Adipose tissue (tissue), 3 donors: ENCODE results near the gene SUPT3H. TPM values are rescaled to one million over a fixed set of nuclear protein-coding genes. Genes with fewer than 3 reads are reported as not detected.

Source experiments
- H3K27ac ChIP-seq: one replicate; pipeline ENCODE4 v1.5.1; 2013; ENCODE audit warnings: low read depth, low read length
- WGBS, 3 donors: extraction: QIAGEN DNeasy Blood & Tissue Kit; methylation state at CpG; one replicate each; pipeline ENCODE4 v1.1.7; 2013; 5-methylcytosine and 5-hydroxymethylcytosine counted together
- polyA plus RNA-seq, 3 donors: library from polyadenylated mRNA; stranded (reverse); fragments of 200-250 nt; gene quantifications; one replicate each; pipeline ENCODE4 v1.2.3, GENCODE V29; 2013
- donor health status: healthy with polysubstance abuse.
- donor health status: Bipolar disorder and iron deficiency.
- donor health status: healthy.

SUPT3H gene
- 1 to 10 TPM; 4.5 to 7.4 (median 6.6) TPM for polyA plus RNA-seq

GRCh38 chr6:45377554-45378333 is at the start of gene SUPT3H:
Gene SUPT3H, minus strand, starts transcription at chr6:45377934.
- H3K27ac ChIP-seq: peak within 1 kb of the TSS; percentile 93
- WGBS, 3 donors: 0 to 1% (median 0%) methylated on average over 70 to 75 of the region's 75 CpGs

GRCh38 chr6:45426251-45426650 is 48.5 kb upstream of the SUPT3H start:
- no peak overlapping the region for H3K27ac ChIP-seq
- WGBS, 3 donors: 75 to 88% (median 83%) methylated on average over 4 of the region's 4 CpGs

GRCh38 chr6:45424451-45424861 is 46.7 kb upstream of the SUPT3H start:
- WGBS, 3 donors: 45 to 70% (median 50%) methylated on average over 6 of the region's 6 CpGs
- H3K27ac ChIP-seq: no peak overlapping the region

DNA sequence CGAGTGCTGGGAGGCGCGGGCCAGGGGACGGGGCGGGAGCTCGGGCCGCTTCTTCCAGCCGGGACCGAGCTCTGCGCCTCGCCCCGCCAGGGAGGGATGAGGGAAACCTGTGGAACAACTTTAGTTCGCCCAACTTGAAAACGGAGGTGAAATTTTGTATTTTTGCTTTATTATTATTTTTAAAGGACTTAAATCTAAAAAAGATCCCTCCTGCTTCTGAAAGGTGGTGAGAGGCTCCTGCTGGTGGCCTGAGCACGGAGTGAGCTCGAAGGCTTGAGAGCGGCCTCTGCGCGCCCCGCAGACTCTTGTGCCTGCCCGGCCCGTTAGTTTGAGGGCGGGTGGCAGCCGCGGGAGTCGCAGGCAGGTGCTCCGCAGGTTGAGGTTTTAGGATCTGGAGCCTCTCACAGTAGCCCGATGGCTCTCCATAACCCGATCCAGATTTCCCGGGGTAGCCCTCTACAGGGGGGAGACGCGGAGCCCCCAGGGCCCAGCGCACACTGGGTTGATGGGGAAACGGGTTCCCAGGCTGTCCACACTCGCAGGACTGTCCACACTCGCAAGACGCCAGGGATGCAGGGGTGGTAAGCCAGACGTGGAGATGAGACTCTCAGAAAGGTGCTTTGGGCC is 46.2 kb upstream of the SUPT3H start:
- 14 to 23% (median 19%) methylated on average over 38 of the region's 38 CpGs for WGBS, 3 donors
- no peak overlapping the region for H3K27ac ChIP-seq

- no peak overlapping the region for H3K27ac ChIP-seq
- 1% methylated on average over 55 to 62 of the region's 62 CpGs for WGBS, 3 donors
Measured at GRCh38 chr6:45423111-45423823, 45.5 kb upstream of the SUPT3H start.

DNA sequence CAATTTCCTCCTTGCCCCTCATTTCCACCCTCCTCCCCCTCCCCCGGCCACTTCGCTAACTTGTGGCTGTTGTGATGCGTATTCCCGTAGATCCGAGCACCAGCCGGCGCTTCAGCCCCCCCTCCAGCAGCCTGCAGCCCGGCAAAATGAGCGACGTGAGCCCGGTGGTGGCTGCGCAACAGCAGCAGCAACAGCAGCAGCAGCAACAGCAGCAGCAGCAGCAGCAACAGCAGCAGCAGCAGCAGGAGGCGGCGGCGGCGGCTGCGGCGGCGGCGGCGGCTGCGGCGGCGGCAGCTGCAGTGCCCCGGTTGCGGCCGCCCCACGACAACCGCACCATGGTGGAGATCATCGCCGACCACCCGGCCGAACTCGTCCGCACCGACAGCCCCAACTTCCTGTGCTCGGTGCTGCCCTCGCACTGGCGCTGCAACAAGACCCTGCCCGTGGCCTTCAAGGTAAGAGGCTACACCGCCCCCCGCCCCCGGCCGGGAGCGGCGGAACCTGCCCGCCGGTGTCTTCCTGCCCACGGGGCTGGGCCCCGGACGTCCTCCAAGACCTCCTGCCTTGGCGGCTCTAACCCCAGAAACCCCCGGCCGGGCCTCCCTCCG is 44.9 kb upstream of the SUPT3H start:
- H3K27ac ChIP-seq: no peak overlapping the region
- WGBS, 3 donors: 0 to 2% (median 0%) methylated on average over 30 to 55 of the region's 55 CpGs

GRCh38 chr6:45421709-45422502 is 44.2 kb upstream of the SUPT3H start:
- H3K27ac ChIP-seq: no peak overlapping the region
- WGBS, 3 donors: 0 to 1% (median 1%) methylated on average over 64 to 81 of the region's 83 CpGs

DNA sequence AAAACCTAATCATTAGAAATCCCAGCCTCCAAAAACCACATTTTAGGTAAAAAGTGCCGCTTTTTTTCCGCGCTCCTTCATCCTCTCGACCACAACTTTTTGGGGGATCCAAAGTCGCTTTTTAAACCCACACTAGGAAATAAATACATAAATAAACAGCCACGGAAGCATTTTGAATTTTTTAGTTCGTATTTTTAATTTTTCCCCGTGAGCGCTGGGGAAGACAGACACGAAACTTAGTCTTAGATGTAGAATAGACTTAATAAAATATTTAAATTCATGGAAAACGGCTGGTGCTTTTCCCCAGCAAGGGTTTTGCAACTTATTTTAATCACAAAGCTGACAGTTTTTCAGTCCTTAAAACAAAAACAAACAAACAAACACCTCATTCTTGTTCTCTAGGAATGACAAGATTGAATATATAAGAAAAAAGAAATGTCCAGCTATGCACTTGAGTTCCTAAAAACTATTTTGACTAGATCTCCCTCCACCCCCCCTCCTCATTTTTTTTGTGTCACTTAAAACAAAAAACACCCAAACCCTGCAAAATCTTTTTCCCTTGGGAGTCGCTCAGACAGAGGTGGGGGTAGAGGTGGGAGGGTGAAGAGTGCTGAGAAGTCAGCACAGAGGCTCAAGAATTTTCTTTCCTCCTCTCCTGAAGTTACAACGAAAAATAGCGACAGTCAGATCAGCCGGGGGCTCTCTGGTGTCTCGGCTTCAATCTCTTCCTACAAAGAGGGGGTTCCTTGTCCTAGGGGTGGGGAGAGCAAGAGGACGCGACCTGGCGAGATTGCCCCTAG is 43.4 kb upstream of the SUPT3H start:
- 9 to 13% (median 10%) methylated on average over 19 of the region's 19 CpGs for WGBS, 3 donors
- H3K27ac ChIP-seq: no peak overlapping the region

DNA sequence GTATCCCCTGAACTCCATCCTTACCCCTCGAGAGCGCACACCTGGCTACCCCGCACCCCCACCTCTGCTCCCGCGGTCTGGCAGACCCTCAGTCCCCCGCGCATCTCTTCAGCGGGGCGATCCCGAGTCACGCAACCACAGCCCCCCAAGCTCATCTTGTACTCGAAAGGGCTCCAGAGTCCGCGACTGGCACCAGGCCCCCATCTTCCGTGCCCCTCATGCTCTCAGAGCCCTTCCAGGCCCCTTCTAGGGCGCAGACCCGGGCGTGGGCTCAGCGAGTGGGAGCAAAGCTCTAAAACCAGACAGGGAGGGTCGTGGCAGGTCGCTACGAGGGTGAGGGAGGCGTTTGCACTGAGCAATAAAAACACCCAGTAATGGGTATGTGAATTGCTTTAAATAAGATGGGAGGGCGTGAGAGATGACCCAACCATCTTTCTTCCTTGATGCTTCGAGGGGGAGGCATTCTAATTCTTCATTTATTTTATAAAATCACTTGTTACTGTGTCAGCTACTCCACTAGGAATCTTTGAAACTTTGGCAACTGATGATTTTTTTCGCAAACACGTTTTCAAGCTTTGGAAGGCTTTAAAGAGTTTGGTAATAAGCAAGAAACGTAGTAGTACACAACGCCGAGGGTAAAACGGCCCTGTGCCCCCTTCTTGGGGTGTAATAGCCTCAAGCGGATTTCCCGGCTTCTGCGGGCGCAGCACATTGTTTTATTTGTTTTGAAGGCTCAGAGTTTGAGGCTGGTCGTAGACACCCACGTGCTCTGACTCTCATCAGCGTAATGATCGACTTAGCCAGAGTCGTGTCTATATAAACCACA is 42.6 kb upstream of the SUPT3H start:
- no peak overlapping the region for H3K27ac ChIP-seq
- 8 to 11% (median 9%) methylated on average over 40 of the region's 40 CpGs for WGBS, 3 donors

- H3K27ac ChIP-seq: no peak overlapping the region
- WGBS, 3 donors: 5 to 7% (median 6%) methylated on average over 37 to 38 of the region's 38 CpGs
Measured at GRCh38 chr6:45419571-45420082, 41.9 kb upstream of the SUPT3H start.

DNA sequence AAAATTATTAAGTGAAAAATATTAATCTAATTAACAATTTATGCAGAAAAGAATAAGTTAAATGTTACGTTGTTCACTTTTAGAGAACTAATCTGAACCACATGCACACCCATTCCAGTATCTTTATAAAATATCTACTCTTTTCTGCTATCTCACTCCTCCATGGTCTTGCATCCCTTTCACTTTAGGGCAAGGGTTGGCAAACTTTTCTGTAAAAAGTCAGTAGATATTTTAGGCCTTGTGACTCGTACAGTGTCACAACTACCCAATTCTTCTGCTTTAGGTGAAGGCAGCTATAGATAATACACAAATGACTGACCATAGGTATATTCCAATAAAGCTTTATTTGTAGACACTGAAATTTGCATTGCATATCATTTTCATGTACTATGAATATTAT is 39.7 kb upstream of the SUPT3H start:
- 80 to 94% (median 81%) methylated on average over 2 of the region's 2 CpGs for WGBS, 3 donors
- H3K27ac ChIP-seq: no peak overlapping the region

DNA sequence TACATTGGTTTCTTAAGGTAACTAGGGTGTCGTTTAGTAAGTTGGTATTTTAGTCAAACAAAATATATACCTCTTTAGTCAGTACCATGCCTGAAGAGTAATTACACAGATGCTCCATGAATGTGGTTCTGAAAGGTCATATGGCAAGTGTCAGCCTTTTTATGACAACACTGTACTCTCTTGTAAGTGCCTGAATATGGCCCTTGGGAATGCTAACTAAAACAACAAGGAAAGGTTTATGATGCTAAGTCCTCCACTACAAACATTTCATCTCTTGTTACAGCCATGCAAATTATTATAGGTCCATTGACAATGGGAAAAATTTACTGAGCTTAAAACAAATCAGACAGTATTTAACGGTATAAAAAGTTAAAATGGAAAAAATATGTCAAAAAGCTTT is 39.0 kb upstream of the SUPT3H start:
- WGBS, 3 donors: 69 to 76% (median 69%) methylated on average over 2 of the region's 2 CpGs
- no peak overlapping the region for H3K27ac ChIP-seq

- WGBS, 3 donors: 52 to 58% (median 56%) methylated on average over 3 of the region's 3 CpGs
- no peak overlapping the region for H3K27ac ChIP-seq
Measured at GRCh38 chr6:45415788-45416518, 38.2 kb upstream of the SUPT3H start.

DNA sequence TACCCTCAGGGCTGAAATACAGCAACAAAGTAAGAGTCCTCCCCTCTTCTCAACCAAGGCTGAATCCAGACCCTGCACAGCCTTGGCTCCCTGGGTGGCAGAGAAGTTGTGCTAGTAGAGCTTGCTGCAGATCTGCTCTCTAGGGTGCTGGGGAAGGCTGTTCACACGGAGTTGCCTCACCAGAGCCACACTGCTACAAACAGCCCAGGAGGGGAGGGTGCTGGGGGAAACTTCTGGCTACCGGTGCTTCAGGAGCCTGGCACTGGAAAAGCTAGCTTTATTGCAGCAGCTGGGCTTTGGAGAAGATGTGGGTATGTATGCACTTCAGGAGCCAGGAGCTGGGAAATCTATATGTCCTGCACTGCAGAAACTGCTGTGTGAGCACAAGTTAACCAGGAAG is 37.6 kb upstream of the SUPT3H start:
- 22 to 25% (median 23%) methylated on average over 2 of the region's 2 CpGs for WGBS, 3 donors
- H3K27ac ChIP-seq: no peak overlapping the region

- WGBS, 3 donors: 79 to 91% (median 90%) methylated on average over 5 of the region's 5 CpGs
- H3K27ac ChIP-seq: no peak overlapping the region
Measured at GRCh38 chr6:45411959-45412358, 34.2 kb upstream of the SUPT3H start.

- no peak overlapping the region for H3K27ac ChIP-seq
- WGBS, 3 donors: 76 to 89% (median 87%) methylated on average over 2 of the region's 2 CpGs
Measured at GRCh38 chr6:45400021-45400420, 22.3 kb upstream of the SUPT3H start.
